Measurements from ENCODE around the gene CABP1. TPM values are rescaled to one million over a fixed set of nuclear protein-coding genes. Genes with fewer than 3 reads are reported as not detected.
A peak's percentile ranks its signal among the peaks of the same experiment; 100 is the strongest.

Gene CABP1
- total RNA-seq, 4 donors from 2014 or later = 0.51 to 6.4 (median 2.1) TPM; not detected in 1

- DNase-seq = no peak
- TF ChIP-seq POLR2A (IDR thresholded peaks at IDR 0.05) = no peak
- no peak for TF ChIP-seq CTCF (IDR thresholded peaks at IDR 0.05)
- no peaks in the 10 kb centered on the region for H3K36me3 ChIP-seq
- no peaks in the 10 kb centered on the region for H3K27me3 ChIP-seq
- no peak overlapping the region for H3K4me3 ChIP-seq
- H3K27ac ChIP-seq = no peak overlapping the region
- H3K4me1 ChIP-seq = no peaks in the 10 kb centered on the region
- intact Hi-C loops (cut with DNase I; ENCODE audit: low total_unique reads) = no loop called here
- H3K9me3 ChIP-seq = no peaks in the 10 kb centered on the region
Measured at GRCh38 chr12:120697344-120697743, 56.9 kb downstream of the CABP1 start.

- DNase-seq = no peak
- H3K27ac ChIP-seq = peak overlapping the region in 1 of 2 donors; percentile 10
- no peaks in the 10 kb centered on the region for H3K27me3 ChIP-seq
- no peak overlapping the region for H3K4me3 ChIP-seq
- TF ChIP-seq CTCF (IDR thresholded peaks at IDR 0.05) (no peak), POLR2A (IDR thresholded peaks at IDR 0.05) (no peak)
- intact Hi-C loops (cut with DNase I; ENCODE audit: low total_unique reads) = no loop called here
- no peaks in the 10 kb centered on the region for H3K4me1 ChIP-seq
- no peaks in the 10 kb centered on the region for H3K36me3 ChIP-seq
- H3K9me3 ChIP-seq = no peaks in the 10 kb centered on the region
Measured at GRCh38 chr12:120698665-120699064, 58.2 kb downstream of the CABP1 start.

- no peak overlapping the region for H3K4me3 ChIP-seq
- intact Hi-C loops (cut with DNase I; ENCODE audit: low total_unique reads) = no loop called here
- no peaks in the 10 kb centered on the region for H3K9me3 ChIP-seq
- no peak for TF ChIP-seq POLR2A (IDR thresholded peaks at IDR 0.05)
- TF ChIP-seq CTCF (IDR thresholded peaks at IDR 0.05) = no peak
- no peak for DNase-seq
- H3K27me3 ChIP-seq = no peaks in the 10 kb centered on the region
- no peaks in the 10 kb centered on the region for H3K4me1 ChIP-seq
- no peaks in the 10 kb centered on the region for H3K36me3 ChIP-seq
- no peak overlapping the region for H3K27ac ChIP-seq
Measured at GRCh38 chr12:120699553-120699952, 59.1 kb downstream of the CABP1 start.

- Histone ChIP-seq H3K36me3 (no peaks in the 10 kb centered on the region), H3K4me3 (no peak overlapping the region), H3K4me1 (no peaks in the 10 kb centered on the region), H3K27ac (no peak overlapping the region), H3K27me3 (no peaks in the 10 kb centered on the region), H3K9me3 (no peaks in the 10 kb centered on the region)
- intact Hi-C loops (cut with DNase I; ENCODE audit: low total_unique reads) = no loop called here
- no peak for DNase-seq
- no peak for TF ChIP-seq CTCF (IDR thresholded peaks at IDR 0.05)
- no peak for TF ChIP-seq POLR2A (IDR thresholded peaks at IDR 0.05)
Measured at GRCh38 chr12:120700886-120701285, 60.5 kb downstream of the CABP1 start.

GRCh38 chr12:120702637-120703036 lies 62.2 kb downstream of the CABP1 start:
- no peak overlapping the region for H3K27ac ChIP-seq
- H3K4me3 ChIP-seq = no peak overlapping the region
- no peak for DNase-seq
- intact Hi-C loops (cut with DNase I; ENCODE audit: low total_unique reads) = no loop called here
- H3K9me3 ChIP-seq = no peaks in the 10 kb centered on the region
- H3K27me3 ChIP-seq = no peaks in the 10 kb centered on the region
- no peak for TF ChIP-seq POLR2A (IDR thresholded peaks at IDR 0.05)
- TF ChIP-seq CTCF (IDR thresholded peaks at IDR 0.05) = no peak
- no peaks in the 10 kb centered on the region for H3K36me3 ChIP-seq
- no peaks in the 10 kb centered on the region for H3K4me1 ChIP-seq
